Caki2 (cell line): ENCODE results near the gene GPR183. TPM values are rescaled to one million over a fixed set of nuclear protein-coding genes. Genes with fewer than 3 reads are reported as not detected.

Experiments used
- total RNA-seq: library from RNA; depleted of rRNA; stranded (reverse); fragments of >200 nt; shearing (Covaris generic); gene quantifications from 2 replicates; pipeline ENCODE4 v1.2.3, GENCODE V29; 2014; ENCODE audit warnings: low replicate concordance; rRNA removed

GPR183 gene
- total RNA-seq, 1 experiment from 2014 or later: not detected

Other genes with a start within 250 kb of the GPR183 start
- gene UBAC2, start 106.5 kb downstream of the GPR183 start, total RNA-seq: 76.7 and 115 TPM in 2 replicates
- not detected in 2 replicates for gene GPR18, start 49.0 kb downstream of the GPR183 start, total RNA-seq
- gene TM9SF2, start 194.1 kb upstream of the GPR183 start, total RNA-seq: 102 and 118 TPM in 2 replicates